KMS-11 (cell line): ENCODE data around the gene UMPS.

Experiments used
- H2AFZ ChIP-seq: fragments of 200-600 bp; sonication (generic); 2 replicates; pipeline ENCODE4 v1.6.1; 2016; ENCODE audit warnings: antibody characterized with exemption, mixed run types, low read depth
- H3K27ac ChIP-seq: fragments of 200-600 bp; sonication (generic); 2 replicates; pipeline ENCODE4 v1.6.1; 2016; ENCODE audit warnings: mild to moderate bottlenecking, mixed run types
- H3K27me3 ChIP-seq: fragments of 200-600 bp; sonication (generic); 2 replicates; pipeline ENCODE4 v1.6.1; 2017; ENCODE audit warnings: mild to moderate bottlenecking, low read depth, mixed run types, moderate library complexity; ENCODE audit not compliant: insufficient read depth
- H3K36me3 ChIP-seq: fragments of 200-600 bp; sonication (generic); 2 replicates; pipeline ENCODE4 v1.6.1; 2017; ENCODE audit warnings: mild to moderate bottlenecking, mixed run types; ENCODE audit not compliant: insufficient read depth
- H3K4me1 ChIP-seq: fragments of 200-600 bp; sonication (generic); 2 replicates; pipeline ENCODE4 v1.6.1; 2016; ENCODE audit warnings: mild to moderate bottlenecking, low read depth, mixed run types; ENCODE audit not compliant: poor library complexity, severe bottlenecking
- H3K4me2 ChIP-seq: fragments of 200-600 bp; sonication (generic); 2 replicates; pipeline ENCODE4 v1.7.0; 2016; ENCODE audit warnings: mild to moderate bottlenecking, mixed run types
- H3K4me3 ChIP-seq: fragments of 200-600 bp; sonication (generic); IDR thresholded peaks from 2 replicates; pipeline ENCODE4 v1.6.1; 2017; ENCODE audit warnings: low read depth, low read length, mixed read lengths; ENCODE audit not compliant: insufficient read depth
- H3K79me2 ChIP-seq: fragments of 200-600 bp; sonication (generic); 2 replicates; pipeline ENCODE4 v1.6.1; 2016; ENCODE audit warnings: low read depth, mixed run types; ENCODE audit not compliant: insufficient read depth
- H3K9ac ChIP-seq: fragments of 200-600 bp; sonication (generic); 2 replicates; pipeline ENCODE4 v1.6.1; 2016; ENCODE audit warnings: mild to moderate bottlenecking, mixed run types
- H4K20me1 ChIP-seq: fragments of 200-600 bp; sonication (generic); 2 replicates; pipeline ENCODE4 v1.6.1; 2016; ENCODE audit warnings: mild to moderate bottlenecking, mixed run types; ENCODE audit not compliant: insufficient read depth
- CTCF ChIP-seq: fragments of 200-600 bp; sonication (generic); conservative IDR thresholded peaks from 2 replicates; pipeline ENCODE4 v1.6.1; 2017; ENCODE audit warnings: low read depth, mild to moderate bottlenecking, antibody characterized with exemption, low read length, moderate library complexity, mixed read lengths

UMPS gene

GRCh38 chr3:124697302-124697701 lies 33.0 kb upstream of the UMPS start:
- Histone ChIP-seq H3K4me2 (no peak overlapping the region), H2AFZ (no peak overlapping the region), H3K9ac (no peak overlapping the region), H3K4me3 (no peak overlapping the region), H3K79me2 (no peaks in the 10 kb centered on the region), H3K4me1 (no peaks in the 10 kb centered on the region), H4K20me1 (no peaks in the 10 kb centered on the region), H3K27ac (no peak overlapping the region), H3K36me3 (no peaks in the 10 kb centered on the region), H3K27me3 (no peaks in the 10 kb centered on the region)
- TF ChIP-seq CTCF: no peak

GRCh38 chr3:124698030-124698770 lies 32.1 kb upstream of the UMPS start:
- TF ChIP-seq CTCF: no peak
- H3K9ac ChIP-seq: no peak overlapping the region
- H3K27me3 ChIP-seq: no peaks in the 10 kb centered on the region
- H3K4me3 ChIP-seq: no peak overlapping the region
- no peak overlapping the region for H2AFZ ChIP-seq
- no peaks in the 10 kb centered on the region for H3K4me1 ChIP-seq
- H3K27ac ChIP-seq: no peak overlapping the region
- H4K20me1 ChIP-seq: no peaks in the 10 kb centered on the region
- no peak overlapping the region for H3K4me2 ChIP-seq
- no peaks in the 10 kb centered on the region for H3K79me2 ChIP-seq
- no peaks in the 10 kb centered on the region for H3K36me3 ChIP-seq

GRCh38 chr3:124699051-124699450 lies 31.2 kb upstream of the UMPS start:
- Histone ChIP-seq H3K4me1 (no peaks in the 10 kb centered on the region), H2AFZ (no peak overlapping the region), H3K36me3 (no peaks in the 10 kb centered on the region), H3K4me3 (no peak overlapping the region), H3K27ac (no peak overlapping the region), H3K4me2 (no peak overlapping the region), H3K9ac (no peak overlapping the region), H4K20me1 (no peaks in the 10 kb centered on the region), H3K79me2 (no peaks in the 10 kb centered on the region), H3K27me3 (no peaks in the 10 kb centered on the region)
- no peak for TF ChIP-seq CTCF

GRCh38 chr3:124699686-124700396 lies 30.4 kb upstream of the UMPS start:
- H3K36me3 ChIP-seq: no peaks in the 10 kb centered on the region
- H3K9ac ChIP-seq: no peak overlapping the region
- no peaks in the 10 kb centered on the region for H3K79me2 ChIP-seq
- no peak overlapping the region for H2AFZ ChIP-seq
- H3K27ac ChIP-seq: no peak overlapping the region
- no peak overlapping the region for H3K4me3 ChIP-seq
- H3K4me2 ChIP-seq: no peak overlapping the region
- no peak for TF ChIP-seq CTCF
- no peaks in the 10 kb centered on the region for H3K27me3 ChIP-seq
- no peaks in the 10 kb centered on the region for H4K20me1 ChIP-seq
- H3K4me1 ChIP-seq: no peaks in the 10 kb centered on the region
